Liver (tissue), 3 donors: ENCODE measurements around the gene SLC5A6.

Source experiments
- MAX ChIP-seq: IDR thresholded peaks from 2 replicates; pipeline ENCODE4 v1.6.1; 2016; ENCODE audit warnings: antibody characterized with exemption
- TAF1 ChIP-seq: conservative IDR thresholded peaks from 2 replicates; pipeline ENCODE4 v1.6.1; 2016; ENCODE audit warnings: antibody characterized with exemption, mild to moderate bottlenecking
- TF ChIP-seq, protein P1 (sequence below): fragments of 150-350 bp; IDR thresholded peaks from 2 replicates; pipeline ENCODE4 v1.5.1; 2017; ENCODE audit warnings: improper control_type of control experiment, low read depth, low read length; ENCODE audit not compliant: missing input control
- TF ChIP-seq, protein P2 (sequence below): IDR thresholded peaks from 2 replicates; pipeline ENCODE4 v1.6.1; 2016; ENCODE audit warnings: antibody characterized with exemption, mild to moderate bottlenecking
- donor health status: healthy.
- donor health status: healthy.

GRCh38 chr2:27250652-27251379 is 38.7 kb upstream of the SLC5A6 start:
- TF ChIP-seq, protein P1, sequence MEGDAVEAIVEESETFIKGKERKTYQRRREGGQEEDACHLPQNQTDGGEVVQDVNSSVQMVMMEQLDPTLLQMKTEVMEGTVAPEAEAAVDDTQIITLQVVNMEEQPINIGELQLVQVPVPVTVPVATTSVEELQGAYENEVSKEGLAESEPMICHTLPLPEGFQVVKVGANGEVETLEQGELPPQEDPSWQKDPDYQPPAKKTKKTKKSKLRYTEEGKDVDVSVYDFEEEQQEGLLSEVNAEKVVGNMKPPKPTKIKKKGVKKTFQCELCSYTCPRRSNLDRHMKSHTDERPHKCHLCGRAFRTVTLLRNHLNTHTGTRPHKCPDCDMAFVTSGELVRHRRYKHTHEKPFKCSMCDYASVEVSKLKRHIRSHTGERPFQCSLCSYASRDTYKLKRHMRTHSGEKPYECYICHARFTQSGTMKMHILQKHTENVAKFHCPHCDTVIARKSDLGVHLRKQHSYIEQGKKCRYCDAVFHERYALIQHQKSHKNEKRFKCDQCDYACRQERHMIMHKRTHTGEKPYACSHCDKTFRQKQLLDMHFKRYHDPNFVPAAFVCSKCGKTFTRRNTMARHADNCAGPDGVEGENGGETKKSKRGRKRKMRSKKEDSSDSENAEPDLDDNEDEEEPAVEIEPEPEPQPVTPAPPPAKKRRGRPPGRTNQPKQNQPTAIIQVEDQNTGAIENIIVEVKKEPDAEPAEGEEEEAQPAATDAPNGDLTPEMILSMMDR, result no peak
- no peak for TF ChIP-seq MAX
- TF ChIP-seq, protein P2, sequence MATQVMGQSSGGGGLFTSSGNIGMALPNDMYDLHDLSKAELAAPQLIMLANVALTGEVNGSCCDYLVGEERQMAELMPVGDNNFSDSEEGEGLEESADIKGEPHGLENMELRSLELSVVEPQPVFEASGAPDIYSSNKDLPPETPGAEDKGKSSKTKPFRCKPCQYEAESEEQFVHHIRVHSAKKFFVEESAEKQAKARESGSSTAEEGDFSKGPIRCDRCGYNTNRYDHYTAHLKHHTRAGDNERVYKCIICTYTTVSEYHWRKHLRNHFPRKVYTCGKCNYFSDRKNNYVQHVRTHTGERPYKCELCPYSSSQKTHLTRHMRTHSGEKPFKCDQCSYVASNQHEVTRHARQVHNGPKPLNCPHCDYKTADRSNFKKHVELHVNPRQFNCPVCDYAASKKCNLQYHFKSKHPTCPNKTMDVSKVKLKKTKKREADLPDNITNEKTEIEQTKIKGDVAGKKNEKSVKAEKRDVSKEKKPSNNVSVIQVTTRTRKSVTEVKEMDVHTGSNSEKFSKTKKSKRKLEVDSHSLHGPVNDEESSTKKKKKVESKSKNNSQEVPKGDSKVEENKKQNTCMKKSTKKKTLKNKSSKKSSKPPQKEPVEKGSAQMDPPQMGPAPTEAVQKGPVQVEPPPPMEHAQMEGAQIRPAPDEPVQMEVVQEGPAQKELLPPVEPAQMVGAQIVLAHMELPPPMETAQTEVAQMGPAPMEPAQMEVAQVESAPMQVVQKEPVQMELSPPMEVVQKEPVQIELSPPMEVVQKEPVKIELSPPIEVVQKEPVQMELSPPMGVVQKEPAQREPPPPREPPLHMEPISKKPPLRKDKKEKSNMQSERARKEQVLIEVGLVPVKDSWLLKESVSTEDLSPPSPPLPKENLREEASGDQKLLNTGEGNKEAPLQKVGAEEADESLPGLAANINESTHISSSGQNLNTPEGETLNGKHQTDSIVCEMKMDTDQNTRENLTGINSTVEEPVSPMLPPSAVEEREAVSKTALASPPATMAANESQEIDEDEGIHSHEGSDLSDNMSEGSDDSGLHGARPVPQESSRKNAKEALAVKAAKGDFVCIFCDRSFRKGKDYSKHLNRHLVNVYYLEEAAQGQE, result no peak
- no peak for TF ChIP-seq TAF1
